ENCODE data around the gene MOGAT1. TPM values are rescaled to one million over a fixed set of nuclear protein-coding genes. Genes with fewer than 3 reads are reported as not detected.

MOGAT1 gene
- total RNA-seq, 4 donors from 2014 or later, result not detected

- no peak overlapping the region for H3K27ac ChIP-seq
- H3K36me3 ChIP-seq, result no peaks in the 10 kb centered on the region
- no peak overlapping the region for H3K4me3 ChIP-seq
- no peak for DNase-seq
- no peaks in the 10 kb centered on the region for H3K9me3 ChIP-seq
- TF ChIP-seq POLR2A (IDR thresholded peaks at IDR 0.05), result no peak
- no peak for TF ChIP-seq CTCF (IDR thresholded peaks at IDR 0.05)
- no peaks in the 10 kb centered on the region for H3K27me3 ChIP-seq
- no peaks in the 10 kb centered on the region for H3K4me1 ChIP-seq
These were observed 76.2 kb downstream of the MOGAT1 start for GRCh38 chr2:222747526-222748160.

GRCh38 chr2:222750533-222750932 is 79.1 kb downstream of the MOGAT1 start:
- H3K4me1 ChIP-seq, result peaks cover 0 to 7% (median 0%) of the 10 kb centered on the region in 4 donors
- no peak overlapping the region for H3K4me3 ChIP-seq

GRCh38 chr2:222751238-222751637 is 79.8 kb downstream of the MOGAT1 start:
- TF ChIP-seq POLR2A (IDR thresholded peaks at IDR 0.05), result no peak
- TF ChIP-seq CTCF (IDR thresholded peaks at IDR 0.05), result no peak
- H3K4me1 ChIP-seq, result peaks cover 0 to 7% (median 0%) of the 10 kb centered on the region in 4 donors
- H3K27ac ChIP-seq, result no peak overlapping the region
- H3K27me3 ChIP-seq, result no peaks in the 10 kb centered on the region
- H3K36me3 ChIP-seq, result no peaks in the 10 kb centered on the region
- H3K9me3 ChIP-seq, result no peaks in the 10 kb centered on the region
- DNase-seq, result no peak
- H3K4me3 ChIP-seq, result no peak overlapping the region

More at GRCh38 chr2:222750533-222750932, 79.1 kb downstream of the MOGAT1 start:
- Histone ChIP-seq H3K27ac (no peak overlapping the region), H3K27me3 (no peaks in the 10 kb centered on the region), H3K9me3 (no peaks in the 10 kb centered on the region), H3K36me3 (no peaks in the 10 kb centered on the region)
- TF ChIP-seq POLR2A (IDR thresholded peaks at IDR 0.05), result no peak
- TF ChIP-seq CTCF (IDR thresholded peaks at IDR 0.05), result no peak
- no peak for DNase-seq

- no peak for DNase-seq
These were observed 80.6 kb downstream of the MOGAT1 start for GRCh38 chr2:222751821-222752719.

GRCh38 chr2:222752746-222753145 is 81.3 kb downstream of the MOGAT1 start:
- Histone ChIP-seq H3K27ac (no peak overlapping the region), H3K4me3 (no peak overlapping the region), H3K4me1 (peaks cover 0 to 7% (median 0%) of the 10 kb centered on the region in 4 donors), H3K36me3 (no peaks in the 10 kb centered on the region), H3K9me3 (no peaks in the 10 kb centered on the region), H3K27me3 (no peaks in the 10 kb centered on the region)
- no peak for DNase-seq
- TF ChIP-seq POLR2A (IDR thresholded peaks at IDR 0.05) (no peak), CTCF (IDR thresholded peaks at IDR 0.05) (no peak)

More at GRCh38 chr2:222751821-222752719, 80.6 kb downstream of the MOGAT1 start:
- Histone ChIP-seq H3K27ac (no peak overlapping the region), H3K4me1 (peaks cover 0 to 7% (median 0%) of the 10 kb centered on the region in 4 donors), H3K36me3 (no peaks in the 10 kb centered on the region), H3K9me3 (no peaks in the 10 kb centered on the region), H3K27me3 (no peaks in the 10 kb centered on the region), H3K4me3 (no peak overlapping the region)
- TF ChIP-seq POLR2A (IDR thresholded peaks at IDR 0.05) (no peak), CTCF (IDR thresholded peaks at IDR 0.05) (no peak)

All from Peyer's patch (tissue), 4 donors.